Natural killer cell (primary cell): ENCODE measurements around the gene NT5C. TPM values are rescaled to one million over a fixed set of nuclear protein-coding genes. Genes with fewer than 3 reads are reported as not detected.
A peak's percentile ranks its signal among the peaks of the same experiment; 100 is the strongest.

Experiments
- ATAC-seq, 3 donors: fragments of 150-1000 bp in 2 of 3; fragments of 200-7000 bp in 1 of 3; cut with Tn5 transposase; 1 replicate in 1 of 3; 2 replicates in 2 of 3; pipeline ENCODE4 v1.10.0; 2021; ENCODE audit warnings: mild to moderate bottlenecking in 2 of 3, moderate library complexity in 2 of 3
- DNase-seq, 2 donors: peaks; one replicate each; pipeline versions ENCODE4 v3.0.0 to v3.0.0-alpha.2; 2013 to 2021; ENCODE audit warnings: mixed read lengths in 1 of 2
- H3K27ac ChIP-seq: one replicate; pipeline ENCODE4 v1.5.1; 2013; ENCODE audit warnings: mild to moderate bottlenecking, low read length
- H3K27me3 ChIP-seq: one replicate; pipeline ENCODE4 v1.6.1; 2013; ENCODE audit warnings: low read length; ENCODE audit not compliant: control insufficient read depth, insufficient read depth
- H3K36me3 ChIP-seq: one replicate; pipeline ENCODE4 v1.6.1; 2013; ENCODE audit warnings: low read length; ENCODE audit not compliant: control insufficient read depth, insufficient read depth
- H3K4me1 ChIP-seq: one replicate; pipeline ENCODE4 v1.6.1; 2013; ENCODE audit warnings: low read length; ENCODE audit not compliant: control insufficient read depth, insufficient read depth
- H3K4me3 ChIP-seq: one replicate; pipeline ENCODE4 v1.5.1; 2013; ENCODE audit warnings: low read length
- H3K9me3 ChIP-seq: one replicate; pipeline ENCODE4 v1.6.1; 2013; ENCODE audit warnings: low read length; ENCODE audit not compliant: control insufficient read depth, insufficient read depth
- H3K27ac Mint-ChIP-seq, 2 donors: one replicate each; pipeline ENCODE4 v1.8.0; 2022; ENCODE audit warnings: mild to moderate bottlenecking in 2 of 2, mixed read lengths in 2 of 2, moderate library complexity in 1 of 2
- H3K27me3 Mint-ChIP-seq, 2 donors: one replicate each; pipeline ENCODE4 v1.8.0; 2022; ENCODE audit warnings: low read depth in 2 of 2, mixed read lengths in 2 of 2
- H3K36me3 Mint-ChIP-seq: one replicate; pipeline ENCODE4 v1.8.0; 2022; ENCODE audit warnings: mixed read lengths
- H3K4me1 Mint-ChIP-seq, 2 donors: one replicate each; pipeline ENCODE4 v1.8.0; 2022; ENCODE audit warnings: mixed read lengths in 2 of 2
- H3K4me3 Mint-ChIP-seq: one replicate; pipeline ENCODE4 v1.8.0; 2022; ENCODE audit warnings: mild to moderate bottlenecking, moderate library complexity, mixed read lengths
- H3K9me3 Mint-ChIP-seq, 2 donors: one replicate each; pipeline ENCODE4 v1.8.0; 2022; ENCODE audit warnings: mixed read lengths in 2 of 2
- WGBS: methylation state at CpG from one replicate; pipeline ENCODE4 v1.1.7; 2013; ENCODE audit warnings: missing lambda C conversion rate; ENCODE audit not compliant: insufficient coverage; 5-methylcytosine and 5-hydroxymethylcytosine counted together
- intact Hi-C: fragments of 100-400 bp; cut with micrococcal nuclease; formaldehyde crosslinking; loops from one replicate; pipeline ENCODE4 v1.14.2; 2022
- total RNA-seq, 4 donors: library from RNA; stranded (reverse); fragments of 120-200 nt in 1 of 4; gene quantifications; one replicate each; pipeline versions ENCODE4 v1.2.3 to v1.2.4, GENCODE V29; 2013 to 2022
- TF ChIP-seq, protein P1 (sequence below): fragments of 200-600 bp; IDR thresholded peaks from one replicate; pipeline ENCODE4 v1.8.0; 2022; ENCODE audit warnings: antibody characterized with exemption

NT5C gene
- total RNA-seq, 3 donors from 2014 or later (not counting 1 experiment from before 2014, with no cell fraction given), result 58.1 to 67.4 (median 61.2) TPM

DNA sequence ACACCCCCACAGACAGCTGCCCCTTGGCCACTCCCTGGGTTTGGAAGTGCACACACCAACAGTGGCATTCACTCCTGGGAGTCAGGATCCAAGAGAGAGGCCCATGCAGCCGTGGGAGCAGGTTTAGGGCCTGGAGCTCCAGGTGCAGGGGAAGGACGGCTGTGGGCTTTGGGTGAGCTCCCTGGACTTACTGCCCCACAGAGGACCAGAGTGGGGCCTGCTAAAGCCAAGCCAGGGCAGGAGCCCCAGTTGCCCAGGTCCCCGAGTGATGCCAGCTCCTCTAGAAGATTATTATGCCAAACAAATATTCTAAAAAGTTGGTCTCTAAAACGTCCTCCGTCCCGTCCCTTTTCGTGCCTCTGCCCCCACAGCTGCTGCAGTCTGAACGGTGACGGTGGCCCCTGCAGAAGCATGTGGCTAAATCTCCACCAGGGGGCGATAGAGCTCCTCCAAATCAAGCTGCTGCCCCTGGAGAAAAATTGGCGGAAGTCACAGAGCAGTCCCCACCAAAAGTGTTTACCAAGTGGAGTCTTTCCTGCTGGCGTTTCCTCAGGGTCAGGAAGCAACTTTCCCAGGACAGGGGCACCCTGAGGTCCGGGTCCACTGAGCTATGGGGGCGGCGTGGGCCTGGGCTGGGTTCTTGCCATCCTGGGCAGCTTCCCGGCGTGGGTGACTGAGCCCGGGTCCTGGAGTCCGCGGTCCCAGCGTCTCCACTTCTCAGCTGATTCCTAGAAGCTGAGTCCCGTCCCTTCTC, 17.6 kb downstream of the NT5C start:
- Mint-ChIP-seq H3K36me3 (no peaks in the 10 kb centered on the region), H3K27ac (peak overlapping the region; percentile 93 to 96), H3K9me3 (no peaks in the 10 kb centered on the region), H3K27me3 (no peaks in the 10 kb centered on the region), H3K4me3 (peak overlapping the region; percentile 90), H3K4me1 (peaks cover 32 to 36% of the 10 kb centered on the region in 2 donors)
- Histone ChIP-seq H3K27me3 (no peaks in the 10 kb centered on the region), H3K36me3 (peaks cover 5% of the 10 kb centered on the region), H3K4me1 (peaks cover 42% of the 10 kb centered on the region), H3K4me3 (peak overlapping the region; percentile 44), H3K9me3 (no peaks in the 10 kb centered on the region), H3K27ac (peak overlapping the region; percentile 76)
- 5% methylated on average over 22 of the region's 22 CpGs for WGBS
- DNase-seq (peak; percentile 83 to 97), ATAC-seq (peak; percentile 76 to 89 (median 77))
- TF ChIP-seq, protein P1, sequence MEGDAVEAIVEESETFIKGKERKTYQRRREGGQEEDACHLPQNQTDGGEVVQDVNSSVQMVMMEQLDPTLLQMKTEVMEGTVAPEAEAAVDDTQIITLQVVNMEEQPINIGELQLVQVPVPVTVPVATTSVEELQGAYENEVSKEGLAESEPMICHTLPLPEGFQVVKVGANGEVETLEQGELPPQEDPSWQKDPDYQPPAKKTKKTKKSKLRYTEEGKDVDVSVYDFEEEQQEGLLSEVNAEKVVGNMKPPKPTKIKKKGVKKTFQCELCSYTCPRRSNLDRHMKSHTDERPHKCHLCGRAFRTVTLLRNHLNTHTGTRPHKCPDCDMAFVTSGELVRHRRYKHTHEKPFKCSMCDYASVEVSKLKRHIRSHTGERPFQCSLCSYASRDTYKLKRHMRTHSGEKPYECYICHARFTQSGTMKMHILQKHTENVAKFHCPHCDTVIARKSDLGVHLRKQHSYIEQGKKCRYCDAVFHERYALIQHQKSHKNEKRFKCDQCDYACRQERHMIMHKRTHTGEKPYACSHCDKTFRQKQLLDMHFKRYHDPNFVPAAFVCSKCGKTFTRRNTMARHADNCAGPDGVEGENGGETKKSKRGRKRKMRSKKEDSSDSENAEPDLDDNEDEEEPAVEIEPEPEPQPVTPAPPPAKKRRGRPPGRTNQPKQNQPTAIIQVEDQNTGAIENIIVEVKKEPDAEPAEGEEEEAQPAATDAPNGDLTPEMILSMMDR, result peak; percentile 92
- intact Hi-C loops, result loop anchor here (1.0 to 5.0 kb wide), 6 partner anchors 17 to 298 kb away; partner anchors contain the start of genes JPT1 and NT5C

DNA sequence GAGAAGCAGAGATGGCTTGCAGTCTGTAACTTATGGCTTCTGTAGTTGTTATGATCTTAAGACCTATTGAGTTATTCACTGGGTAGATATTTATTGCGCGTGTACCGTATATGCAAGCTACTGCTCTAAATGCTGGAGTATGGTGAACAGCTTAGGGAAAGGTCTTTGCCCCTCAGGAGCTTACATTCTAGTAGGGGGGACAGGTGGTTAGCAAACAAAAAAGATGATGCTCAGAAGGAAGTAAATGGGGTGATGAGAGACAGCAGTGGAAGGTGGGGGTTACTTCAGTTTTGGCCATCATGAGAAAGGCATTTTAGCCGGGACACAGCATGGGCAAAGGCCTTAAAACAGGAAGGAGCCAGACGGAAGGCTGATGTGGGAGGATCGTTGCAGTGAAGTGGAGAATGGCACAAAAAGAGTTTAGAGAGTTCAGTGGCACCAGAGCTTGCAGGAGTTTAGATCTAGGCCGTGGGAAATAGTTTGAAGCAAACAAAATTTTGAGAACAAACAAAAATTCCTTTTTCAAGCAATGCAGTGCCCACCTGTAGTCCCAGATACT, 19.7 kb downstream of the NT5C start:
- peak overlapping the region; percentile 5 to 19 for H3K27ac Mint-ChIP-seq

DNA sequence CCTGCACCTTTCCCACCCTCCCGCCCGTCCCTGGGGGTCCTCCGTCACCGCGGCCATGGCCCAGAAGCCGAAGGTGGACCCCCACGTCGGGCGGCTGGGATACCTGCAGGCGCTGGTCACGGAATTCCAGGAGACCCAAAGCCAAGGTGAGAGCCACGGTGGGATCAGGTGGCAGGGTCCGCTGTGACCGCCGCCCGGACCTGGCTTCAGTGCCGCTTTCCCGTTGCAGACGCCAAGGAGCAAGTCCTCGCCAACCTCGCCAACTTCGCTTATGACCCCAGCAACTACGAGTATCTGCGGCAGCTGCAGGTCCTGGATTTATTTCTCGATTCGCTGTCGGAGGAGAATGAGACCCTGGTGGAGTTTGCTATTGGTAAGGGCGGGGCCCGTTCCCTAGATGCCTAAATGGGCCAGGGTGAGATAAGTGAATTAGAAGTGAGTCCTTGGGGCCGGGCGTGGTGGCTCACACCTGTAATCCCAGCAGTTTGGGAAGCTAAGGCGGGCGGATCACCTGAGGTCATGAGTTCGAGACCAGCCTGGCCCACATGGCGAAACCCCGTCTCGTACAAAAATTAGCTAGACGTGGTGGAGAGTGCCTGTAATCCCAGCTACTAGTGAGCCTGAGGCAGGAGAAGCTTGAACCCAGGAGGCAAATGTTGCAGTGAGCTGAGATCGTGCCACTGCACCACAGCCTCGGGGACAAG, 21.2 kb downstream of the NT5C start:
- H3K4me1 Mint-ChIP-seq, result peaks cover 36 to 40% of the 10 kb centered on the region in 2 donors
- no peaks in the 10 kb centered on the region for H3K9me3 Mint-ChIP-seq
- peak overlapping the region; percentile 93 for H3K4me3 ChIP-seq
- peaks cover 42% of the 10 kb centered on the region for H3K4me1 ChIP-seq
- peaks cover 2% of the 10 kb centered on the region for H3K36me3 ChIP-seq
- H3K36me3 Mint-ChIP-seq, result no peaks in the 10 kb centered on the region
- intact Hi-C loops, result loop anchor here (5.0 kb wide), 1 partner anchor 42 kb away; the partner anchor contains the start of gene JPT1
- H3K27ac ChIP-seq, result peak overlapping the region; percentile 65
- no peaks in the 10 kb centered on the region for H3K27me3 Mint-ChIP-seq
- TF ChIP-seq, protein P1, result no peak
- WGBS, result 27% methylated on average over 38 of the region's 40 CpGs
- peak overlapping the region; percentile 74 to 79 for H3K27ac Mint-ChIP-seq
- DNase-seq, result peak in 1 of 2 donors; percentile 49
- no peaks in the 10 kb centered on the region for H3K27me3 ChIP-seq
- no peak for ATAC-seq
- H3K9me3 ChIP-seq, result no peaks in the 10 kb centered on the region
- H3K4me3 Mint-ChIP-seq, result peak overlapping the region; percentile 88

More for the DNA sequence above, 19.7 kb downstream of the NT5C start:
- H3K4me3 Mint-ChIP-seq, result peak overlapping the region; percentile 55
- Histone ChIP-seq H3K4me3 (no peak overlapping the region), H3K27ac (no peak overlapping the region), H3K36me3 (peaks cover 4% of the 10 kb centered on the region), H3K9me3 (no peaks in the 10 kb centered on the region), H3K4me1 (peaks cover 44% of the 10 kb centered on the region), H3K27me3 (no peaks in the 10 kb centered on the region)
- intact Hi-C loops, result loop anchor here (5.0 kb wide), 1 partner anchor 40 kb away; the partner anchor contains the start of gene JPT1
- no peaks in the 10 kb centered on the region for H3K9me3 Mint-ChIP-seq
- no peak for DNase-seq
- no peak for ATAC-seq
- H3K27me3 Mint-ChIP-seq, result no peaks in the 10 kb centered on the region
- 93% methylated on average over 7 of the region's 7 CpGs for WGBS
- no peaks in the 10 kb centered on the region for H3K36me3 Mint-ChIP-seq
- peaks cover 36 to 40% of the 10 kb centered on the region in 2 donors for H3K4me1 Mint-ChIP-seq
- TF ChIP-seq, protein P1, result no peak
